NCI-H2196 treated with DMSO at 0.1 percent for 48 hours (cell line): ENCODE measurements around the gene TMEM235.

Experiments used
- DNase-seq: peaks from one replicate; lab custom pipeline; 2025; ENCODE audit not compliant: unreplicated experiment; lab: John Stamatoyannopoulos, UW

TMEM235 gene

DNA sequence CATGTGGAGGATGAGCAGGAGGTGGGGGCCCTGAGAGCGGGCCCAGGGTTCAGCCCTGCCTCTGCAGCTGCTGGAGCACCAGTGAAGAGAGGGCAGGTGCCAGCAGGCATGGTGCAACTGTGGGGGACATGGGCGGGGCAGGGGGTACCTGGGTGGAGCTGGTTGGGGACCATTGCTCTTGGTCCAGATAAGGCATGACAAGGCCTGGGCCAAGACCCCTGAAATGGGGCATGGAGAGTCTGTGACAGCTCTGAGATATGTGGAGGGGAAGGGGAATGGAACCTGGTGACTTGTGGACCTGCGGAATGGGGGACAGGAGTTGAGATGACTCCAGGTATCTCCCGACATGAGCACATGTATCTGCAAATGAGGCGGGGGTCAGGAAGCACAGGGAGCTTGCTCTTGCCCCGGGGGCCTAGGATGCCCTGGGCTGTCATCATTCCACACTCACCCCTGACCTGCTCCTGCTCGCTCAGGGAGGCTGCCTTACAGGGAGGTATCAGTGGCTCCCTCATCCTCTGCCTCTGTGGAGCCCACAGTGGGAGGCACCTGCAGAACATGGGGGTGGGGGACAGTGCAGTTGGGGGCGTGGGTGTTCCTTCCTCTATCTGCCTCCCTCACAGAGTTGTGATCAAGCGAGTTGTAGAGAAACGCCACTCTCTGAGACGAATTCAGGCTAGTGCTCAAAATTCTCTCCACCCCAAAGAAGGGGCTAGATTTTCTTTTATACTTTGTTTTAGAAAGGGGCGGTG lies 40.2 kb downstream of the TMEM235 start:
- no peak for DNase-seq

DNA sequence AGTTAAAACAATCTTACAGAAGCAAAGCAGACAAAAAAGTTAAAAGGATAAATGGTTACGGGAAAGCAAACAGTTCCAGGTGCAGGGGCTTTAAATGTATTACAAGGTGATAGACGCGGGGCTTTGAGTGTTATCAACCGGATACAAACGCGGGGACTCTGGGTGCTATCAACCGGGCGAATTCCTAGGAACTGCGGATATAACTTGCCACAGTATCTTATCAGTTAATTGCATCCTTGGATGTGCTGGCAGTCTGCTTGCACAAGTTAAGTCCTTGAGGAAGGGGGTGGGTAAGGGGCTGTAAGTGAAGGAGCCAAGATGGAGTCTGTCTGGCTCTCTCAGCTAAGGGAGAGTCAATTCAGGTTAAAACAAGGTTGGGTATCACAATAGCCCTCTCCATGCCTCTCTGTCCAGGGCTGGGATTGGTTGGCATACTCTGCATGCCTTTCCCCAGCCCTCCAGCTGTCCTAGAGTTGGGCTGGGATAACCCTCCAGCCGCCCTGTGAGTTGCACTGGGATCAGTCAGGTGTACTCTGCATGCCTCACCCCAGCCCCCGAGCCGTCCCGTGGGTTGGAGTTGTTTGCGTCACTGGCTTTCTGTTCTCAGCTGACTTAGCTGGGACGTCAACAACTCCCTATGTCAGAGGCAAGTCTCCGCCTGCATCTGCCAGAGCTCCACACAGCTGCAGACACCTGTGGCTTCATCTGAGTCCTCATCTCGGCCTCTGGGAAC lies 40.9 kb downstream of the TMEM235 start:
- peak; percentile 26 for DNase-seq

DNA sequence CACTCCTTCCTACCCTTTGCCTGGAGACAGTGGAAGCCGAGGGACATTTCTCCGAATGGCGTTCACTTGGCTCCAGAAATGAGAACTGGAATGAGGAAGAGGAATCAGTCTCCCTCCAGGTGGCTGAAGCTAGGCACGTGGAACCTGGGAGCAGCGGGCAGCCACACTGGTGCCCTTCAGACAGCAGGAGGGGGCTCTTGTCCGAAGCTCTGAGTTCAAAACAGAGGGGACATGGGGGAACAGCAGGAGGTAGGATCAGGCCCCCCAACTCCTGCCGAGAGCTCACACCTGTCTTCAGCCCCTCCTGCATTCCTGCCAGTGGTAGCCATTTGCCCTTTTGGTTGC lies 41.5 kb downstream of the TMEM235 start:
- no peak for DNase-seq

DNA sequence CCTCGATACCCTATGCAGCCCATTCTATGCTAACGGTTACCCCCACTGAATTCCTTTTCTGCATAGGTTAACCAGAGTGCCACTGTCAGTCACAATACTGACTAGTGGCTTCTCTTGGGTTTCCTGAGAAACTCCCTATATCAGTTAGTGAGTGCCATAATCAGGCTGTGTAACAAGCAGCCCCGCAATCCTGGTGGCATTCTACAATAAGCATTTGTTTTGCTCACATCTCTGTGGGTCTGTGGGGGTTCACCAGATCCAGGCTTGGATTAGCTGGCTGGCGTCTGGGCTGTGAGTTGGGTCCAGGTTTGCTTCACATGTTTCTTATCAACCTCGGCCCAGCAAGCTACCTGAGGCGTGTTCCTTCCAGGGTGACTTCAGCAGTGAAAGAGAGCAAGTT lies 42.4 kb downstream of the TMEM235 start:
- no peak for DNase-seq

DNA sequence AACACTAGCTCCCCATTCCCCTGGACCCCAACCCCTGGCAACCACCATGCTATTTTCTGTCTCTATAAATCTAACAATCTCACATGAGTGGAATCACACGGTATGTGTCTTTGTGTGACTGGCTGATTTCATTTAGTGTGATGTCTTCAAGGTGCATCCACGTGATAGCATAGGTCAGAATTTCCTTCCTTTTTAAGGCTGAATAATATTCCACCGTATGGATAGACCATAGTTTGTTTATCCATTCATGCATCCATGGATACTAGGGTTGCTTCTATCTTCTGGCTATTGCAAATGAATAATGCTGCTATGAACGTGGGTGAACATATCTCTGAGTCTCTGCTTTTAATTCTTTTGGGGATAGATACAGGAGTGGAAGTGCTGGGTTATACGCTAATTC lies 43.9 kb downstream of the TMEM235 start:
- no peak for DNase-seq

DNA sequence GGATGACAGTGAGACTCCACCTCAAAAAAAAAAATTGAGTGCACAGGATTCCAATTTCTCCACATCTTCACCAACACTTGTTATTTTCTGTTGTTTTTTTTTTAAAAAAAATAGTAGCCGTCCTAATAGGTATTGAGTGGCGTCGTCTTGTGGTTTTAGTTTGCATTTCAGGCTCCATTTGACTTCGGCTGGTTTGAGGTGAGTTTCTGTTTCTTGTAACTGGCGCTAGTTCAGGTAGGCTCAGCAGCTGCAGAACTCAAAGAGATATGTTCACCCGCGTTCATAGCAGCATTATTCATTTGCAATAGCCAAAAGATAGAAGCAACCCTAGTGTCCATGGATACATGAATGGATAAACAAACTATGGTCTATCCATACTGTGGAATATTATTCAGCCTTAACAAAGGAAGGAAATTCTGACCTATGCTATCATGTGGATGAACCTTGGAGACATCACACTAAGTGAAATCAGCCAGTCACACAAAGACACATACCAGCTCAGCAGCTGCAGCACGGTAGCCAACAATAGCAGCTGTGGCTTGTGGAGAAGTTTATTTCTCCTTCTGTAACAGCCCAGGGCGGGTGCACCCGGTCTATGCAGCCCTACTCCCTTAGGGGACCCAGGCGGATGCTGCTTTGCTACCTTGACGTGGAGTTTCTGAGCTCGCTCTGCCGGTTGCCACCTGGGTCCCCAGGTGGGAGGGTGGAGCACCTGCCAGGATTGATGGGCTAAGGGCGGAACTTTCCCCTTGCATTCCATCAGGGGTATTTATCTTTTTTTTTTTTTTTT lies 44.9 kb downstream of the TMEM235 start:
- no peak for DNase-seq

DNA sequence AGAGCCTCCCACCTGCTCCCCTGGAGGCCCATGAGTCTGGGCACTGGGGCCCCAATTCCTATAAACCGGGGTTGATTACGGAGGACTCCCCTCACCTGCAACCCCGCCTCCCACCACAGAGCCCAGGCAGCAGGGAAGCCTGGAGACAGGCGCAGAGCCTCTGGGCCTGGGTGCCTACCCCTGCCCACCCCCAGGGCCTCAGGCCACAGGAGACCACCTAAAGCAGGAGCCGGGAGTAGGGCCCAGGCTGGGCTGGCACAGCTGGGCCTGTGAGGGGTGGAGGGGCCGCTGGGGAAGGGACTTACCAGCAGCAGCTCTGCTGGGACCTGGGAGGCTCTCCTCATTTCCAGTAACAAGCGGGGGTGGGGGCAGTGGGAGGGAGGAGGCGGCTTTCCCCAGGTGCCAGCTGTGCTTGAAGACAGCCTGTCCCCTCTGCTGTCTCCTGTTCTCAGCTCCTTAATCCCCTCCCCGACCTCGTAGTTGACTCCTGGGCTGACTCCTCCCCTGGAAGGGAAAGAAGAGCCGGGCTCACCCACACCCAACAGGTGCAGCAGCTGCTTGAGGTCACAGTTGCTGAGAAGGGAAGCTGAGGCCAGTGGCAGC lies 46.8 kb downstream of the TMEM235 start:
- DNase-seq = peak; percentile 76

DNA sequence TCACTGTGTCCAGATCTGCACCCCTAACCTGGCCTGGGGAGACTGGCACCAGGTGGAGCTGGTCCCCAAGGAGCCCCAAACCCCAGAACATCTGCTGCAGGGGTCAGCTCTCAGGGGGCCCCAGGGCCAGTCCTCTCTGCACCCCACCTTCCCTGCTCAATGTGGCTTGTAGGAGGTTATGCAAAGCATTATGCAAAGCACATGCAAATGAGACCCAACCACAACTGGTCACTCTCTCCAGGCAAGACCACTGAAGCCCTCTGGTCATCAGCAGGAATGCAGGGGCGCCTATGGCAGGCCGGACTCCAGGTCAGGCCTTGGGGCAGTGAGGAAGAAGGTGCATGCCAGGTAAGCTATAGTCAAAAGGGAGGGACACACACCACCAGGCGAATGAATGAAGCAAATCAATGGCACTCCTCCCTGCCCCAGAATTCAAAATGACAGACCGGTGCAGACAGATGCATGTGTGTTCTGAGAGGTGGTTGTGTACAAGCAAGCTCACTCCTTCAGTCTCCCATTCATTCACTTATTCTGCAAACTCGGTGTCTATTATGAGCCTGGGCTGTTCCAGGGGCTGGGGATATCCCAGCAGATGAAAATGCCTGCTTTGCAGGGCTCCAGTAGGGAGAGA lies 48.0 kb downstream of the TMEM235 start:
- no peak for DNase-seq

DNA sequence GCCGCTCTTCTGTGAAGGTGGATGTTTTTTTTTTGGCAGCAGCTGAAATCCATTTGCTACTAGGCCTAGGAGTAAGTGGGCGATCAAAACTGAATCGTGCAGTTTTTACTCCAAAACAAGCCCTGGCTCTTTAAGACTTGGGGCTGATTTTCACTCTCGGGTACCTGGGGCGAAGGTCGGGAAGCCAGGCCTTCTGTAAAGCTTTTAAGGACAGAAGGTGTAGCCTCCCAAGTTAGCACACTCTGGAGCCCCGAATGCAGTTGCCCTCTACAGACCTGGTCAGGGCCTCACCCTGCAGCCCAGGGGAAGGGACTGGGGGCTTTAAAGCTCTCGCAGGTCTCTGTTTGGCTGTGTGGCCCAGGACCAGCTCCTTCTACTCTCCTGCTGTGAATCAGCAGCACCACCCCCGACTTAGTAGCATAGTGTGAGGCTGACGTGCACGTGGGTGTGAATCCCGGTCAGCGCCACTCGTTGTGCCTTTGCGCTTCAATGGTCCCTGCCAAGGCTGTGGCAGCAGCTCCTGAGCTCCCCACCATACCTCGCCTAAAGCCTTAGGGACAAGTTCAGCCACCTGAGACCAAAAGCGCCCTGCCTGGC lies 49.9 kb downstream of the TMEM235 start:
- DNase-seq = no peak

DNA sequence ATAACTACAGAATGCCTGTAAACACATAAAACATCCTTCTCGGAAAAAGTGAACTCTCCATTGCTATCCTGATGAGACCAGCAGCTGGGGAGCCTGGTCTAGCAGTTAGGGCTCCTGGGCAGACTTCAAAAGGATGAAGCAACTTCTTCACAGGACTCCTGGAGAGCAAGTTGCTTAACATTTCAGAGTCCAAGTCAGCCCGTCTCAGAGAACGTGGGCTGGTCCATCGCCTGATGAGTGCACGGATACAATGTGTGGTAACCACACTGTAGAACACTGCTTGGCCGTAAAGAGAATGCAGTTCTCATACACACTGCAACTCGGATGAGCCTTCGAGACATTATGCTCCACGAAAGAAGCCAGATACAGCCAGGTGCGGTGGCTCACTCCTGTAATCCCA lies 52.7 kb downstream of the TMEM235 start:
- DNase-seq = no peak

DNA sequence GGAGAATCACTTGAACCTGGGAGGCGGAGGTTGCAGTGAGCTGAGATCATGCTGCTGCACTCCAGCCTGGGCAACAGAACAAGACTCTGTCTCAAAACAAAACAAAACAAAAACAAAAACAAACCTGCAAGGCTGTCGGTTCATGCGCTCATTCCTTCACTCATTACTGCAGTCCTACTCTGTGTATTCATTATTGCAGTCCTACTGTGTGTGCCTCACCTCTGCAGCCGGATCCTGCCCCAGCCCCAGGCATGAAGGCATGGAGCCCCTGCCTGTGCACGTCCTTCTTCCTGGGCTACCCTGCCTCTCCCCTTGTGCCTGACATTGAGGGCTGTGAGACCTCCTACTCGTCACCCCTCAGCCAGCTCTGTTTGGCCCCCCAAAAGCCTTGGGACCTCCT lies 57.6 kb downstream of the TMEM235 start:
- DNase-seq = no peak

DNA sequence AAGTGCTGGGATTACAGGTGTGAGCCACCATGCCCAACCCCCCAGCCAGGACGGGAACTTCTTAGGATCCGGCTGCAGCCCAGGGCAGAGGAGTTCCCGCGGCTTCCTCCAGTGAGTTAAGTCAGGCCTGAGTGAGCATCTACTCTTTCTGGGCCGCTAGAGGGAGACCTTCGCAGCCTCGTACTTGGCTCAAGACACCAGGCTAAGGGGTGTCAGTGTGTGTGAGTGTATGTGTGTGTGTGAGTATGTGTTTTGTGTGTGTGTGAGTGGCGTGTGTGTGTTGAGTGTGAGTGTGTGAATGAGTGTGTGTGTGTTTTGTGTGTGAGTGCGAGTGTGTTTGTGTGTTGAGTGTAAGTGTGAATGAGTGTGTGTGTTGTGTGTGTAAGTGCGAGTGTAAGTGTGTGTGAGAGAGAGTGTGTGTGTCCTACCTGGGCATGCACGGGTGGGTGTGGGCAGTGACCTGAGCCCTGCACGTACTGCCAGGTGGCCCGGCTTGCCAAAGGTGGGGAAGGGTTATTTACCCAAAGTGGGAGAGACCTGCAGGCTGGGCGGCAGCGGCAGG lies 58.5 kb downstream of the TMEM235 start:
- DNase-seq = peak; percentile 81
